PC-3 (cell line): ENCODE results near the gene SIGMAR1. TPM values are rescaled to one million over a fixed set of nuclear protein-coding genes. Genes with fewer than 3 reads are reported as not detected.

ENCODE experiments used
- ATAC-seq: fragments of 200-7000 bp; cut with Tn5 transposase; 2 replicates; pipeline ENCODE4 v1.9.1; 2020; ENCODE audit warnings: mild to moderate bottlenecking, moderate library complexity
- BruUV-seq: library from RNA; stranded (reverse); fragments of 400-500 nt; replicated peaks from 2 replicates; lab custom pipeline; 2021; lab: Mats Ljungman, UMichigan
- CTCF ChIA-PET: fragments of 300-600 bp; sonication (Branson Sonifier 250); formaldehyde crosslinking; loops from one replicate; lab custom pipeline; 2022; ENCODE audit warnings: antibody characterized with exemption; lab: Charles Lee
- POLR2A ChIA-PET: fragments of 300-600 bp; sonication (Branson Sonifier 250); formaldehyde crosslinking; loops from one replicate; lab custom pipeline; 2022; ENCODE audit warnings: antibody characterized with exemption; ENCODE audit not compliant: unreplicated experiment; lab: Charles Lee
- DNase-seq: peaks from one replicate; pipeline ENCODE4 v3.0.0-alpha.2; 2015
- H2AFZ ChIP-seq: fragments of 300-600 bp; sonication (generic); 2 replicates; pipeline ENCODE4 v1.6.0; 2016; ENCODE audit warnings: antibody characterized with exemption, low read length
- H3F3A ChIP-seq: fragments of 300-600 bp; sonication (generic); one replicate; pipeline ENCODE4 v1.6.0; 2017; ENCODE audit warnings: antibody characterized with exemption, low read length, control low read depth, mild to moderate bottlenecking; ENCODE audit not compliant: unreplicated experiment
- H3K27ac ChIP-seq: fragments of 300-600 bp; sonication (generic); 2 replicates; pipeline ENCODE4 v1.5.1; 2016; ENCODE audit warnings: mild to moderate bottlenecking, low read length
- H3K27me3 ChIP-seq: fragments of 300-600 bp; sonication (generic); 2 replicates; pipeline ENCODE4 v1.6.1; 2016; ENCODE audit warnings: low read length, mixed read lengths
- H3K36me3 ChIP-seq: fragments of 300-600 bp; sonication (generic); 2 replicates; pipeline ENCODE4 v1.6.1; 2016; ENCODE audit warnings: low read depth, mixed run types, low read length, mixed read lengths
- H3K4me1 ChIP-seq: fragments of 300-600 bp; sonication (generic); 2 replicates; pipeline ENCODE4 v1.5.1; 2016; ENCODE audit warnings: low read length; ENCODE audit not compliant: insufficient read depth
- H3K4me2 ChIP-seq: fragments of 300-600 bp; sonication (generic); 2 replicates; pipeline ENCODE4 v1.6.0; 2016; ENCODE audit warnings: low read length
- H3K4me3 ChIP-seq: fragments of 300-600 bp; sonication (generic); 2 replicates; pipeline ENCODE4 v1.5.1; 2016; ENCODE audit warnings: mild to moderate bottlenecking, low read length, mixed read lengths
- H3K79me2 ChIP-seq: fragments of 300-600 bp; sonication (generic); 2 replicates; pipeline ENCODE4 v1.6.1; 2017; ENCODE audit warnings: low read length, mixed read lengths
- H3K9ac ChIP-seq: fragments of 300-600 bp; sonication (generic); 2 replicates; pipeline ENCODE4 v1.6.0; 2016; ENCODE audit warnings: mild to moderate bottlenecking, low read length
- H3K9me2 ChIP-seq: fragments of 300-600 bp; sonication (generic); replicated peaks from 2 replicates; pipeline ENCODE4 v1.6.1; 2016; ENCODE audit warnings: mixed run types, low read length, mixed read lengths
- H3K9me3 ChIP-seq: fragments of 300-600 bp; sonication (generic); 2 replicates; pipeline ENCODE4 v1.6.1; 2016; ENCODE audit warnings: low read length, mixed read lengths
- H4K20me1 ChIP-seq: fragments of 300-600 bp; sonication (generic); 2 replicates; pipeline ENCODE4 v1.6.1; 2016; ENCODE audit warnings: low read length, mixed read lengths
- EZH2 ChIP-seq: fragments of 300-600 bp; sonication (generic); IDR thresholded peaks from one replicate; pipeline ENCODE4 v1.6.1; 2017; ENCODE audit warnings: antibody characterized with exemption, mild to moderate bottlenecking, low read length; ENCODE audit not compliant: unreplicated experiment
- EZH2phosphoT487 ChIP-seq: fragments of 300-600 bp; sonication (generic); IDR thresholded peaks from 2 replicates; pipeline ENCODE4 v1.6.1; 2018; ENCODE audit warnings: mild to moderate bottlenecking, antibody characterized with exemption, low read length, borderline replicate concordance
- intact Hi-C: fragments of 100-400 bp; cut with micrococcal nuclease; formaldehyde crosslinking; loops from 2 replicates; pipeline ENCODE4 v1.9.0; 2023
- total RNA-seq: library from RNA; depleted of rRNA; stranded (reverse); fragments of >200 nt; gene quantifications from 2 replicates; pipeline ENCODE4 v1.2.3, GENCODE V29; 2014
- TF ChIP-seq, protein P1 (sequence below): fragments of 300-600 bp; sonication (generic); conservative IDR thresholded peaks from 2 replicates; pipeline ENCODE4 v1.5.1; 2017; ENCODE audit warnings: antibody characterized with exemption, low read depth, mild to moderate bottlenecking, low read length

Gene SIGMAR1
- total RNA-seq, 1 experiment from 2014 or later, result 96.7 TPM

DNA sequence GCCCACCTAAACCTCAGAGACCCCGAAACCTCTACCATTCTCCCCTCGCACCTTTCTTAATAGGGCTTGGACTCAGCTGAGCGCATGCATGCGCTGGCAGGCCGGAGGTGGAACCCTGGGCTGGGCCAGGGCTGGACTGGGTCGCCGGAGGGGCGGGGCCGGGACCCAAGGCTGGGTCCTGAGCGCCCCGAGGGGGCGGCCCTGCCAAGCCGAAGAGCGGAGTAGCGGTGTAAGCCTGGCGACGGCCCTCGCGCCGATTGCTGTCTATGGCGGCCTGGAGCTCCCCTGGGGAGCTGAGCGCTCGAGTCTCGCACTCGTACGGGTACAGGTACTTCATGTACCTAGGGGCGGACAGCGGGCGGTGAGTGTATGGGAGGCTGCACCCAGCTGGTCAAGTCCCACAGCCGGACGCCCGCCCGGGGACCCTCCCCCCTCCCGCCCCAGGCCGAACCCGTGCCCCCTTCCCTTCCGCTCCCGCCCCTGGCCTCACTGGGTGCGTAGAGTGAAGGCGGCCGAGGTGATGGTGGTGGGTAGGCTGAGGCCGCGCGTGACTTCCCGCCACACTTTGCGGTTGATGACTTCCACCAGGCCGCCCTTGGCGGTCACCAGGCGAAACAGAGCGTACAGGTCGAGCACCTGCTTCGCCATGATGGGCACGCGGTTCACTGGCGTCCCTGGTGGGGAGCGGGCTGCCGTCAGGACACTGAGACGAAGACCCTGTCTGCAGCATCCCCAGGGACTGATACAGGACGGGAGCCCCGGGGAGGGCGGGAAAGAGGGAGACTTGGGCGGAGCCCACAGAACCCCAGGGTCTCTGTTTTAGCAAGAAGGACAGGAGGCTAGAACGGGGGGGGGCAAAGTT, 14.0 kb downstream of the SIGMAR1 start:
- intact Hi-C loops, result no loop called here
- no peaks in the 10 kb centered on the region for H3K9me2 ChIP-seq
- H3K36me3 ChIP-seq, result no peaks in the 10 kb centered on the region
- no peak overlapping the region for H2AFZ ChIP-seq
- POLR2A ChIA-PET, result no interaction called here
- no peak overlapping the region for H3K4me3 ChIP-seq
- no peak overlapping the region for H3K4me2 ChIP-seq
- BruUV-seq, result no TSS peak
- ATAC-seq (no peak), DNase-seq (no peak)
- H3K9ac ChIP-seq, result no peak overlapping the region
- peaks cover 6% of the 10 kb centered on the region for H3K79me2 ChIP-seq
- H4K20me1 ChIP-seq, result no peaks in the 10 kb centered on the region
- no peaks in the 10 kb centered on the region for H3K9me3 ChIP-seq
- H3K27me3 ChIP-seq, result peaks cover 7% of the 10 kb centered on the region
- peaks cover 8% of the 10 kb centered on the region; the same call in 1 of the 2 replicates for H3K4me1 ChIP-seq
- TF ChIP-seq, protein P1, sequence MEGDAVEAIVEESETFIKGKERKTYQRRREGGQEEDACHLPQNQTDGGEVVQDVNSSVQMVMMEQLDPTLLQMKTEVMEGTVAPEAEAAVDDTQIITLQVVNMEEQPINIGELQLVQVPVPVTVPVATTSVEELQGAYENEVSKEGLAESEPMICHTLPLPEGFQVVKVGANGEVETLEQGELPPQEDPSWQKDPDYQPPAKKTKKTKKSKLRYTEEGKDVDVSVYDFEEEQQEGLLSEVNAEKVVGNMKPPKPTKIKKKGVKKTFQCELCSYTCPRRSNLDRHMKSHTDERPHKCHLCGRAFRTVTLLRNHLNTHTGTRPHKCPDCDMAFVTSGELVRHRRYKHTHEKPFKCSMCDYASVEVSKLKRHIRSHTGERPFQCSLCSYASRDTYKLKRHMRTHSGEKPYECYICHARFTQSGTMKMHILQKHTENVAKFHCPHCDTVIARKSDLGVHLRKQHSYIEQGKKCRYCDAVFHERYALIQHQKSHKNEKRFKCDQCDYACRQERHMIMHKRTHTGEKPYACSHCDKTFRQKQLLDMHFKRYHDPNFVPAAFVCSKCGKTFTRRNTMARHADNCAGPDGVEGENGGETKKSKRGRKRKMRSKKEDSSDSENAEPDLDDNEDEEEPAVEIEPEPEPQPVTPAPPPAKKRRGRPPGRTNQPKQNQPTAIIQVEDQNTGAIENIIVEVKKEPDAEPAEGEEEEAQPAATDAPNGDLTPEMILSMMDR, result no peak
- TF ChIP-seq EZH2phosphoT487, result no peak
- no peak for TF ChIP-seq EZH2
- no peaks in the 10 kb centered on the region for H3F3A ChIP-seq
- H3K27ac ChIP-seq, result no peak overlapping the region
- CTCF ChIA-PET, result no interaction called here

DNA sequence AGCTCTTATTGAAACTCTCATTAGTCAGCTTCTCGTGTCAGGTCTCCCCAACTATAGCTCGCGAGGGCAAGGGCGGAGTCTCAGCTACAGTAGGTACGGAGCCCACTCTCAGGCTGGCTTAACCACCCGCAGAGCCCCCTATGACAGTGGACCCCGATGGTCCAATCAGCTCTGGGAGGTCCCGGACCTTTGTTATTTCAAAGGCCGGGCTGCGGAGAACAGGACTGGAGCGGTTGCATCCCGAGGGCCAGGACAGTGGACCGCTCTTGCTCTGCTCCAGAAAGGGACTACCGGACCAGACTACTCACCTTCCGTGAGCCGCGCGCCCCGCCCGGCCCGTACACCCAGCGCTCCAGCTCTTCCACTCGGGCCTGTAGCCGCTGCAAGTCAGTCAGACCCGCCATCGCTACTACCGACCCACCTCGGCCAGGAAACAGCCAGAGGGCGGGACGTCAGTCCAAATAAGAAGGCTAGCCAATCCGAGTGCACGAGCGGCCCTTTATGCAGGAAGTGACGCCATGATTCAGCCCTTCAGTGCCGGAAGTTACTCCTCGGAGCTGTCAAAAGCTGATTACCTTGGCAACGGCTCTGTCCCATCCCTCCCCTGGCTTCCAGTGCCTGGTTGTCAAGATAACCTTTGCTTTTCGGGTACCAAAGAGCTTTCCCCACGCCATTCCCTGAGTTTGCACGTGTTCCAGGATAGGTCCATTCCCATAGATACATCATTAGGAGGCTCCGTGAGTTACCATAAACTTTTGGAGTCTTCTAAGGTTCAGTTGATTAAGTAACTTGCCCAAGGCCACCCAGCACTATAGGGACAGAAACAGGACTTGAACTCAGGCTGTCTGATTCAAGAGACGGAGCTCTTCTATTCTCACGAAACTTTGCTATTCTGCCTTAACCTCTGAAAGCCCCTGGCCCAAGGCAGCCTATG, 17.3 kb downstream of the SIGMAR1 start, which contains the start of gene DCTN3:
Gene DCTN3, minus strand, starts transcription at position 435 of the 934 bp plus-strand sequence. Its CDS starts 31 bp downstream, at position 404.
- intact Hi-C loops, result loop anchor here (1.0 kb wide), 1 partner anchor 8 kb away; the partner anchor contains the start of gene RPP25L
- Histone ChIP-seq H3K4me3 (peak within 1 kb of the TSS; percentile 90), H3K4me1 (peaks cover 8% of the 10 kb centered on the region; the same call in 1 of the 2 replicates), H3K9me3 (no peaks in the 10 kb centered on the region), H3K27me3 (no peaks in the 10 kb centered on the region), H3K79me2 (peaks cover 6% of the 10 kb centered on the region), H3K9ac (peak within 1 kb of the TSS; percentile 85), H3K36me3 (no peaks in the 10 kb centered on the region), H3K4me2 (peak within 1 kb of the TSS; percentile 99), H4K20me1 (no peaks in the 10 kb centered on the region), H2AFZ (peak within 1 kb of the TSS; percentile 83), H3K9me2 (no peaks in the 10 kb centered on the region), H3K27ac (no peak within 1 kb of the TSS), H3F3A (no peaks in the 10 kb centered on the region)
- TF ChIP-seq EZH2phosphoT487 (no peak), EZH2 (no peak)
- TF ChIP-seq, protein P1, result no peak
- POLR2A ChIA-PET, result interaction anchor here (0.6 kb wide), 1 partner anchor 51 kb away, joined by 3 read pairs; no protein-coding TSS in a partner anchor
- peak; percentile 99 for ATAC-seq
- CTCF ChIA-PET, result interaction anchor here (1.1 kb wide), 1 partner anchor 16 kb away, joined by 3 read pairs; no protein-coding TSS in a partner anchor
- DNase-seq, result peak; percentile 89
- BruUV-seq, result TSS peak; percentile 71
